ES-I3 (cell line): Measurements from ENCODE around the gene TEN1.
"Not testable (repeated sequence)": the region's sequence is repeated elsewhere in the genome, so short reads cannot be mapped to it uniquely, and the experiment has no call there.

Source experiments
- H3K36me3 ChIP-seq: 2 replicates; pipeline ENCODE4 v1.6.1; 2013; ENCODE audit warnings: mild to moderate bottlenecking, low read length, control low read depth, moderate library complexity; ENCODE audit not compliant: insufficient read depth
- H3K4me1 ChIP-seq: 2 replicates; pipeline ENCODE4 v1.6.1; 2013; ENCODE audit warnings: mild to moderate bottlenecking, control low read depth, low read length; ENCODE audit not compliant: insufficient read depth
- H3K9ac ChIP-seq: 2 replicates; pipeline ENCODE4 v1.6.1; 2013; ENCODE audit warnings: low read depth, mild to moderate bottlenecking, low read length, moderate library complexity
- H3K9me3 ChIP-seq: 2 replicates; pipeline ENCODE4 v1.6.1; 2013; ENCODE audit warnings: mild to moderate bottlenecking, low read length, moderate library complexity; ENCODE audit not compliant: control insufficient read depth, insufficient read depth

Gene TEN1

GRCh38 chr17:75959839-75960511, 19.1 kb upstream of the TEN1 start:
- no peak overlapping the region for H3K9ac ChIP-seq
- H3K9me3 ChIP-seq: no peaks in the 10 kb centered on the region
- peaks cover 12% of the 10 kb centered on the region; the same call in 1 of the 2 replicates for H3K4me1 ChIP-seq
- H3K36me3 ChIP-seq: peaks cover 7% of the 10 kb centered on the region; the same call in 1 of the 2 replicates

GRCh38 chr17:75965468-75965867, 13.6 kb upstream of the TEN1 start:
- H3K9me3 ChIP-seq: no peaks in the 10 kb centered on the region
- H3K9ac ChIP-seq: no peak overlapping the region
- H3K36me3 ChIP-seq: no peaks in the 10 kb centered on the region
- H3K4me1 ChIP-seq: no peaks in the 10 kb centered on the region

- H3K9ac ChIP-seq, H3K4me1 ChIP-seq, H3K9me3 ChIP-seq, H3K36me3 ChIP-seq: not testable (repeated sequence)
Measured at GRCh38 chr17:75969044-75969443, 10.0 kb upstream of the TEN1 start.

GRCh38 chr17:75970011-75970523, 9.0 kb upstream of the TEN1 start:
- Histone ChIP-seq H3K36me3 (no peaks in the 10 kb centered on the region; the same call in 1 of the 2 replicates), H3K9ac (no peak overlapping the region), H3K4me1 (no peaks in the 10 kb centered on the region), H3K9me3 (no peaks in the 10 kb centered on the region)

GRCh38 chr17:75970626-75971025, 8.4 kb upstream of the TEN1 start:
- no peaks in the 10 kb centered on the region; the same call in 1 of the 2 replicates for H3K36me3 ChIP-seq

GRCh38 chr17:75975187-75975586, 3.9 kb upstream of the TEN1 start:
- H3K4me1 ChIP-seq, H3K9me3 ChIP-seq, H3K36me3 ChIP-seq, H3K9ac ChIP-seq: not testable (repeated sequence)

More at GRCh38 chr17:75970626-75971025, 8.4 kb upstream of the TEN1 start:
- Histone ChIP-seq H3K4me1 (no peaks in the 10 kb centered on the region), H3K9ac (no peak overlapping the region), H3K9me3 (no peaks in the 10 kb centered on the region)

GRCh38 chr17:75975757-75976174, 3.3 kb upstream of the TEN1 start:
- H3K9me3 ChIP-seq: no peaks in the 10 kb centered on the region
- H3K9ac ChIP-seq: no peak overlapping the region
- H3K4me1 ChIP-seq: 0 out of 2 replicates have a peak, but pooled peaks cover 5% of the 10 kb centered on the region
- H3K36me3 ChIP-seq: peaks cover 4% of the 10 kb centered on the region; the same call in 1 of the 2 replicates

GRCh38 chr17:75976175-75976848, 2.7 kb upstream of the TEN1 start:
- Histone ChIP-seq H3K9me3 (no peaks in the 10 kb centered on the region), H3K4me1 (peaks cover 5% of the 10 kb centered on the region; the same call in 1 of the 2 replicates), H3K36me3 (peaks cover 4% of the 10 kb centered on the region; the same call in 1 of the 2 replicates), H3K9ac (no peak overlapping the region; the same call in 1 of the 2 replicates)

- H3K9ac ChIP-seq: peak overlapping the region; percentile 97
Measured at GRCh38 chr17:75979705-75980187, 706 bp downstream of the TEN1 start.

GRCh38 chr17:75980188-75981018, 1.4 kb downstream of the TEN1 start:
- Histone ChIP-seq H3K36me3 (peaks cover 4% of the 10 kb centered on the region; the same call in 1 of the 2 replicates), H3K9ac (peak overlapping the region; percentile 97), H3K9me3 (no peaks in the 10 kb centered on the region), H3K4me1 (peaks cover 30% of the 10 kb centered on the region)

More at GRCh38 chr17:75979705-75980187, 706 bp downstream of the TEN1 start:
- Histone ChIP-seq H3K9me3 (no peaks in the 10 kb centered on the region), H3K4me1 (peaks cover 29% of the 10 kb centered on the region), H3K36me3 (peaks cover 4% of the 10 kb centered on the region; the same call in 1 of the 2 replicates)

GRCh38 chr17:75981019-75981615, 2.1 kb downstream of the TEN1 start:
- Histone ChIP-seq H3K36me3 (0 out of 2 replicates have a peak, but pooled peaks cover under 1% of the 10 kb centered on the region), H3K9me3 (no peaks in the 10 kb centered on the region), H3K9ac (no peak overlapping the region), H3K4me1 (peaks cover 27% of the 10 kb centered on the region)

GRCh38 chr17:75983501-75984181, 4.6 kb downstream of the TEN1 start:
- peak overlapping the region; percentile 28; the same call in 1 of the 2 replicates for H3K9ac ChIP-seq

GRCh38 chr17:75985986-75986385, 6.9 kb downstream of the TEN1 start:
- Histone ChIP-seq H3K9me3 (no peaks in the 10 kb centered on the region), H3K9ac (no peak overlapping the region), H3K36me3 (no peaks in the 10 kb centered on the region), H3K4me1 (peaks cover 25% of the 10 kb centered on the region)

More at GRCh38 chr17:75983501-75984181, 4.6 kb downstream of the TEN1 start:
- Histone ChIP-seq H3K4me1 (peaks cover 25% of the 10 kb centered on the region), H3K9me3 (no peaks in the 10 kb centered on the region), H3K36me3 (no peaks in the 10 kb centered on the region)
